HEK293T (cell line): ENCODE results near the gene OSBPL8.

ENCODE experiments used
- CTCF ChIA-PET: fragments of 350-600 bp; formaldehyde crosslinking; extraction: SDS; loops from one replicate; lab custom pipeline; 2021; ENCODE audit warnings: antibody characterized with exemption, inconsistent platforms; lab: Yijun Ruan, JAX
- POLR2A ChIA-PET: fragments of 350-600 bp; formaldehyde crosslinking; extraction: SDS; loops from one replicate; lab custom pipeline; 2020; ENCODE audit warnings: antibody characterized with exemption, inconsistent platforms; lab: Yijun Ruan, JAX
- DNase-seq: peaks from one replicate; pipeline ENCODE4 v3.0.0; 2012; ENCODE audit warnings: mixed read lengths; ENCODE audit errors: extremely low spot score
- ARNT ChIP-seq: fragments of 450-650 bp; IDR thresholded peaks from 2 replicates; pipeline ENCODE4 v1.6.1; 2017; ENCODE audit warnings: mild to moderate bottlenecking
- BHLHE40 ChIP-seq: fragments of 450-650 bp; IDR thresholded peaks from 2 replicates; pipeline ENCODE4 v1.6.1; 2016; ENCODE audit warnings: mild to moderate bottlenecking, moderate library complexity, borderline replicate concordance
- CTBP1 ChIP-seq: fragments of 450-650 bp; IDR thresholded peaks from 2 replicates; pipeline ENCODE4 v1.6.1; 2016; ENCODE audit warnings: borderline replicate concordance
- ELF4 ChIP-seq: fragments of 450-650 bp; IDR thresholded peaks from 2 replicates; pipeline ENCODE4 v1.6.1; 2017; ENCODE audit warnings: antibody characterized with exemption
- FOXA1 ChIP-seq: fragments of 450-650 bp; IDR thresholded peaks from 2 replicates; pipeline ENCODE4 v1.6.1; 2016; ENCODE audit warnings: mild to moderate bottlenecking
- FOXK2 ChIP-seq: fragments of 450-650 bp; IDR thresholded peaks from 2 replicates; pipeline ENCODE4 v1.6.1; 2016; ENCODE audit warnings: mild to moderate bottlenecking
- FOXM1 ChIP-seq: fragments of 450-650 bp; IDR thresholded peaks from 2 replicates; pipeline ENCODE4 v1.6.1; 2017; ENCODE audit warnings: mild to moderate bottlenecking, borderline replicate concordance
- HDGF ChIP-seq: fragments of 450-650 bp; IDR thresholded peaks from 2 replicates; pipeline ENCODE4 v1.6.1; 2017; ENCODE audit warnings: antibody characterized with exemption, borderline replicate concordance
- L3MBTL2 ChIP-seq: fragments of 450-650 bp; conservative IDR thresholded peaks from 2 replicates; pipeline ENCODE4 v1.6.1; 2016; ENCODE audit warnings: mild to moderate bottlenecking
- LEF1 ChIP-seq: fragments of 450-650 bp; IDR thresholded peaks from 2 replicates; pipeline ENCODE4 v1.6.1; 2017; ENCODE audit warnings: mild to moderate bottlenecking, borderline replicate concordance
- NFRKB ChIP-seq: fragments of 450-650 bp; IDR thresholded peaks from 2 replicates; pipeline ENCODE4 v1.6.1; 2016; ENCODE audit warnings: mild to moderate bottlenecking, moderate library complexity
- PKNOX1 ChIP-seq: fragments of 450-650 bp; IDR thresholded peaks from 2 replicates; pipeline ENCODE4 v1.6.1; 2016
- SP1 ChIP-seq: fragments of 450-650 bp; IDR thresholded peaks from 2 replicates; pipeline ENCODE4 v1.6.1; 2017
- SUZ12 ChIP-seq: fragments of 450-650 bp; IDR thresholded peaks from 2 replicates; pipeline ENCODE4 v1.6.1; 2016; ENCODE audit warnings: mild to moderate bottlenecking
- TARDBP ChIP-seq: fragments of 450-650 bp; IDR thresholded peaks from 2 replicates; pipeline ENCODE4 v1.6.1; 2016
- ZNF384 ChIP-seq: fragments of 450-650 bp; IDR thresholded peaks from 2 replicates; pipeline ENCODE4 v1.6.1; 2016

Gene OSBPL8

GRCh38 chr12:76303989-76304460, 255.5 kb downstream of the OSBPL8 start:
- TF ChIP-seq ELF4 (no peak), HDGF (no peak), ARNT (no peak), L3MBTL2 (no peak), NFRKB (no peak), ZNF384 (no peak), CTBP1 (no peak), PKNOX1 (no peak), SP1 (no peak), FOXK2 (no peak), TARDBP (no peak), BHLHE40 (no peak)
- DNase-seq: no peak
- POLR2A ChIA-PET: no interaction called here
- CTCF ChIA-PET: no interaction called here

- no peak for DNase-seq
- ChIA-PET POLR2A (no interaction called here), CTCF (no interaction called here)
- TF ChIP-seq L3MBTL2: no peak
- TF ChIP-seq ARNT: no peak
- no peak for TF ChIP-seq FOXA1
- no peak for TF ChIP-seq LEF1
- no peak for TF ChIP-seq SP1
- TF ChIP-seq FOXM1: no peak
- TF ChIP-seq ZNF384: no peak
- no peak for TF ChIP-seq TARDBP
- no peak for TF ChIP-seq CTBP1
- no peak for TF ChIP-seq ELF4
- TF ChIP-seq NFRKB: no peak
- no peak for TF ChIP-seq FOXK2
- TF ChIP-seq SUZ12: no peak
- no peak for TF ChIP-seq PKNOX1
- no peak for TF ChIP-seq BHLHE40
- TF ChIP-seq HDGF: no peak
Observed at GRCh38 chr12:76303365-76303764, 256.2 kb downstream of the OSBPL8 start.
